RWPE2 (cell line): ENCODE results near the gene MAMDC2.
A peak's percentile ranks its signal among the peaks of the same experiment; 100 is the strongest.
"Not testable (repeated sequence)": the region's sequence is repeated elsewhere in the genome, so short reads cannot be mapped to it uniquely, and the experiment has no call there.

Experiments
- ATAC-seq: fragments of 200-7000 bp; cut with Tn5 transposase; 3 replicates; pipeline ENCODE4 v1.9.1; 2021; ENCODE audit warnings: low read depth
- DNase-seq: peaks from one replicate; pipeline ENCODE4 v3.0.0-alpha.2; 2020; ENCODE audit warnings: low spot score
- H3K27ac ChIP-seq: fragments of 450-650 bp; 2 replicates; pipeline ENCODE4 v1.5.1; 2017; ENCODE audit warnings: mild to moderate bottlenecking; ENCODE audit not compliant: poor library complexity, severe bottlenecking
- H3K27me3 ChIP-seq: fragments of 250-450 bp; sonication (Bioruptor Pico); 2 replicates; pipeline ENCODE4 v1.5.1; 2021; ENCODE audit warnings: mild to moderate bottlenecking, moderate library complexity; ENCODE audit not compliant: insufficient read depth, poor library complexity, severe bottlenecking
- H3K36me3 ChIP-seq: fragments of 250-450 bp; sonication (Bioruptor Pico); 2 replicates; pipeline ENCODE4 v1.5.1; 2020; ENCODE audit warnings: low read depth, mild to moderate bottlenecking, moderate library complexity
- H3K4me1 ChIP-seq: fragments of 250-450 bp; sonication (Bioruptor Pico); 2 replicates; pipeline ENCODE4 v1.5.1; 2021; ENCODE audit warnings: mild to moderate bottlenecking, moderate library complexity; ENCODE audit not compliant: insufficient read depth, poor library complexity, severe bottlenecking
- H3K4me3 ChIP-seq: fragments of 250-450 bp; sonication (Bioruptor Pico); 2 replicates; pipeline ENCODE4 v1.5.1; 2021; ENCODE audit warnings: mild to moderate bottlenecking, moderate library complexity; ENCODE audit not compliant: severe bottlenecking
- H3K9me3 ChIP-seq: fragments of 250-450 bp; sonication (Bioruptor Pico); 2 replicates; pipeline ENCODE4 v1.5.1; 2021; ENCODE audit warnings: mild to moderate bottlenecking, moderate library complexity; ENCODE audit not compliant: severe bottlenecking
- CTCF ChIP-seq: fragments of 450-650 bp; IDR thresholded peaks from one replicate; pipeline ENCODE4 v1.5.1; 2017; ENCODE audit warnings: mild to moderate bottlenecking, moderate library complexity; ENCODE audit not compliant: poor library complexity, severe bottlenecking

The MAMDC2 gene

GRCh38 chr9:70229579-70229978, 185.9 kb downstream of the MAMDC2 start:
- H3K27me3 ChIP-seq, result no peaks in the 10 kb centered on the region
- H3K4me1 ChIP-seq, result no peaks in the 10 kb centered on the region
- no peaks in the 10 kb centered on the region for H3K9me3 ChIP-seq
- peak; percentile 21 for TF ChIP-seq CTCF
- H3K27ac ChIP-seq, result no peak overlapping the region
- no peak overlapping the region for H3K4me3 ChIP-seq
- ATAC-seq (no peak), DNase-seq (no peak)
- H3K36me3 ChIP-seq, result no peaks in the 10 kb centered on the region

DNA sequence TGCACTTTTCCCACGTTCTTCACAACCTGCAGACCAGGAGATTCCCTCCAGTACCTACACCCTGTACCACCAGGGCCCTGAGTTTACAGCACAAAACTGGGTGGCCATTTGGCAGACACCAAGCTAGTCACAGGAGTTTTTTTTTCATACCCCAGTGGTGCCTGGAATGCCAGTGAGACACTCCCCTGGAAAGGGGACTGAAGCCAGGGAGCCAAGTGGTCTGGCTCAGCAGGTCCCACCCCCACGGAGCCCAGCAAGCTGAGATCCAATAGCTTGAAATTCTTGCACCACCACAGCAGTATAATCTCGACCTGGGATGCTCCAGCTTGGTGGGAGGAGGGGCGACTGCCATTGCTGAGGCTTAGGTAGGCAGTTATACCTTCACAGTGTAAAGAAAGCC, 188.8 kb downstream of the MAMDC2 start:
- Histone ChIP-seq H3K27ac (no peak overlapping the region), H3K4me1 (no peaks in the 10 kb centered on the region), H3K36me3 (no peaks in the 10 kb centered on the region), H3K9me3 (no peaks in the 10 kb centered on the region), H3K4me3 (no peak overlapping the region), H3K27me3 (no peaks in the 10 kb centered on the region)
- no peak for TF ChIP-seq CTCF
- DNase-seq (no peak), ATAC-seq (no peak)

DNA sequence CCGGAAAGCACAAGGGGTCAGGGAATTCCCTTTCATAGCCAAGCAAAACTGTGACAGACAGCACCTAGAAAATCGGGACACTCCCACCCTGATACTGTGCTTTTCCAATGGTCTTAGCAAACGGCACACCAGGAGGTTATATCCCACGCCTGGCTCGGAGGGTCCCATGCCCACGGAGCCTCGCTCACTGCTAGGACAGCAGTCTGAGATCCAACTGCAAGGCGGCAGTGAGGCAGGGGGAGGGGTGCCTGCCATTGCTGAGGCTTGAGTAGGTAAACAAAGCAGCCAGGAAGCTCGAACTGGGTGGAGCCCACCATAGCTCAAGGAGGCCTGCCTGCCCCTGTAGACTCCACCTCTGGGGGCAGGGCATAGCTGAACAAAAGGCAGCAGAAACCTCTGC, 190.6 kb downstream of the MAMDC2 start:
- ATAC-seq, DNase-seq, H3K27ac ChIP-seq, H3K27me3 ChIP-seq, H3K4me1 ChIP-seq, H3K4me3 ChIP-seq, H3K9me3 ChIP-seq, H3K36me3 ChIP-seq: not testable (repeated sequence)

- DNase-seq, H3K9me3 ChIP-seq, ATAC-seq, H3K27me3 ChIP-seq, H3K36me3 ChIP-seq, H3K4me1 ChIP-seq, H3K27ac ChIP-seq, H3K4me3 ChIP-seq: not testable (repeated sequence)
These were observed 202.3 kb downstream of the MAMDC2 start for GRCh38 chr9:70245952-70246351.

GRCh38 chr9:70250221-70250620, 206.6 kb downstream of the MAMDC2 start:
- peaks cover 9% of the 10 kb centered on the region for H3K4me1 ChIP-seq
- TF ChIP-seq CTCF, result no peak
- H3K27me3 ChIP-seq, result no peaks in the 10 kb centered on the region
- H3K27ac ChIP-seq, result no peak overlapping the region
- DNase-seq, result no peak
- ATAC-seq, result no peak
- H3K36me3 ChIP-seq, result no peaks in the 10 kb centered on the region
- H3K9me3 ChIP-seq, result no peaks in the 10 kb centered on the region
- H3K4me3 ChIP-seq, result no peak overlapping the region

GRCh38 chr9:70255486-70255885, 211.8 kb downstream of the MAMDC2 start:
- Histone ChIP-seq H3K27me3 (no peaks in the 10 kb centered on the region), H3K9me3 (no peaks in the 10 kb centered on the region), H3K4me3 (peak overlapping the region; percentile 18), H3K4me1 (peaks cover 34% of the 10 kb centered on the region), H3K36me3 (peaks cover 3% of the 10 kb centered on the region), H3K27ac (peak overlapping the region; percentile 85)
- no peak for DNase-seq
- no peak for ATAC-seq
- TF ChIP-seq CTCF, result no peak
